TTC549 (cell line): ENCODE results near the gene RFTN1.

Experiments used
- FAIRE-seq: peaks from 2 replicates; lab custom pipeline; 2012; peaks lifted over from hg19 to GRCh38; lab: Jason Lieb, UNC

The RFTN1 gene

GRCh38 chr3:16354291-16354690, 159.2 kb downstream of the RFTN1 start:
- FAIRE-seq, result no peak

GRCh38 chr3:16352428-16352827, 161.1 kb downstream of the RFTN1 start:
- no peak for FAIRE-seq

- FAIRE-seq, result no peak
Measured at GRCh38 chr3:16350597-16351318, 162.7 kb downstream of the RFTN1 start.

GRCh38 chr3:16349986-16350596, 163.4 kb downstream of the RFTN1 start:
- FAIRE-seq, result no peak

GRCh38 chr3:16347548-16347947, 166.0 kb downstream of the RFTN1 start:
- FAIRE-seq, result no peak

GRCh38 chr3:16346413-16347081, 167.0 kb downstream of the RFTN1 start:
- FAIRE-seq, result no peak

- FAIRE-seq, result no peak
Measured at GRCh38 chr3:16343101-16343500, 170.4 kb downstream of the RFTN1 start.

GRCh38 chr3:16338999-16339398, 174.5 kb downstream of the RFTN1 start:
- no peak for FAIRE-seq

- no peak for FAIRE-seq
Measured at GRCh38 chr3:16337856-16338540, 175.5 kb downstream of the RFTN1 start.

- no peak for FAIRE-seq
Measured at GRCh38 chr3:16336825-16337224, 176.7 kb downstream of the RFTN1 start.

- FAIRE-seq, result no peak
Measured at GRCh38 chr3:16335772-16336645, 177.5 kb downstream of the RFTN1 start.

- no peak for FAIRE-seq
Measured at GRCh38 chr3:16335333-16335732, 178.2 kb downstream of the RFTN1 start.

GRCh38 chr3:16334909-16335308, 178.6 kb downstream of the RFTN1 start:
- no peak for FAIRE-seq

- FAIRE-seq, result no peak
Measured at GRCh38 chr3:16332904-16333426, 180.5 kb downstream of the RFTN1 start.

GRCh38 chr3:16331319-16331883, 182.1 kb downstream of the RFTN1 start:
- no peak for FAIRE-seq

- FAIRE-seq, result no peak
Measured at GRCh38 chr3:16330351-16330750, 183.1 kb downstream of the RFTN1 start.

GRCh38 chr3:16329826-16330129, 183.7 kb downstream of the RFTN1 start:
- no peak for FAIRE-seq

GRCh38 chr3:16329036-16329825, 184.3 kb downstream of the RFTN1 start:
- FAIRE-seq, result no peak

- FAIRE-seq, result no peak
Measured at GRCh38 chr3:16328124-16328523, 185.4 kb downstream of the RFTN1 start.

- no peak for FAIRE-seq
Measured at GRCh38 chr3:16326724-16327349, 186.7 kb downstream of the RFTN1 start.
